Gastrocnemius medialis (tissue), 4 donors: ENCODE data around the gene TAS2R41.

ENCODE experiments used
- POLR2A ChIP-seq, 2 donors: fragments of 450-650 bp; IDR thresholded peaks; one replicate each; pipeline ENCODE4 v1.6.1; 2017; ENCODE audit warnings: antibody characterized with exemption in 2 of 2, mild to moderate bottlenecking in 2 of 2, moderate library complexity in 2 of 2
- TF ChIP-seq, protein P1 (sequence below), 5 experiments: fragments of 450-650 bp in 3 of 5; fragments of 200-600 bp in 2 of 5; sonication (generic) in 2 of 5; IDR thresholded peaks in 4 of 5; conservative IDR thresholded peaks in 1 of 5; 1 replicate in 4 of 5; 2 replicates in 1 of 5; pipeline ENCODE4 v1.5.1; 2016 to 2019; ENCODE audit warnings: antibody characterized with exemption in 5 of 5, mild to moderate bottlenecking in 3 of 5, moderate library complexity in 3 of 5

DNA sequence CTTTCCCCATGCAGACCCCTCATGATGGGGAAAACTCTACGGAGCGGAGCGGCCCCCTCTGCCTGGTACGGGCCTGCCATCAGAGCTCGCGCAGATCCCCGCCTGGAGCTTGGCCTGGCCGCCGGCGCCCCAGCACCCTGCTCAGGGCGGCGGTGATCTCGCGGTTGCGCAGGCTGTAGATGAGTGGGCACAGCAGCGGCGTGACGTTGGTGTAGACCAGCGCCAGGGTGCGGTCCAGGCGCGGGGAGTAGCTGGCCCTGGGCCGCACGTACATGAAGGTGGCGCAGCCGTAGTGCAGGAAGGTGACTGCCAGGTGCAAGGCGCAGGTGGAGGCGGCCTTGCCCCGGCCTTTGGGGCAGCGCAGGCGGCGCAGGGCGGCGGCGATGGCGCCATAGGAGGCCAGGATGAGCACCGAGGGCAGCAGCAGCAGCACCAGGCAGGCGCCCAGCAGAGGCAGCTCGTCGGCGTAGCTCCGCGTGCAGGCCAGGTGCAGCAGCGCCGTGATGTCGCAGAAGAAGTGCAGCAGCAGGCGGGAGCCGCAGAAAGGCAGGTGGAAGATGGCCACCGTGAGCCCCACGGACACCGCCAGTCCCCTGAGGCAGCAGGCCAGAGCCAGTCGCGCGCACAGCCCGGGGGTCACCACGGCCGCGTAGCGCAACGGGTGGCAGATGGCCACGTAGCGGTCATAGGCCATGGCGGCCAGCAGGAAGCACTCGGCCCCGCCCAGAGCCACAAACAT, 33.4 kb downstream of the TAS2R41 start:
- TF ChIP-seq, protein P1, sequence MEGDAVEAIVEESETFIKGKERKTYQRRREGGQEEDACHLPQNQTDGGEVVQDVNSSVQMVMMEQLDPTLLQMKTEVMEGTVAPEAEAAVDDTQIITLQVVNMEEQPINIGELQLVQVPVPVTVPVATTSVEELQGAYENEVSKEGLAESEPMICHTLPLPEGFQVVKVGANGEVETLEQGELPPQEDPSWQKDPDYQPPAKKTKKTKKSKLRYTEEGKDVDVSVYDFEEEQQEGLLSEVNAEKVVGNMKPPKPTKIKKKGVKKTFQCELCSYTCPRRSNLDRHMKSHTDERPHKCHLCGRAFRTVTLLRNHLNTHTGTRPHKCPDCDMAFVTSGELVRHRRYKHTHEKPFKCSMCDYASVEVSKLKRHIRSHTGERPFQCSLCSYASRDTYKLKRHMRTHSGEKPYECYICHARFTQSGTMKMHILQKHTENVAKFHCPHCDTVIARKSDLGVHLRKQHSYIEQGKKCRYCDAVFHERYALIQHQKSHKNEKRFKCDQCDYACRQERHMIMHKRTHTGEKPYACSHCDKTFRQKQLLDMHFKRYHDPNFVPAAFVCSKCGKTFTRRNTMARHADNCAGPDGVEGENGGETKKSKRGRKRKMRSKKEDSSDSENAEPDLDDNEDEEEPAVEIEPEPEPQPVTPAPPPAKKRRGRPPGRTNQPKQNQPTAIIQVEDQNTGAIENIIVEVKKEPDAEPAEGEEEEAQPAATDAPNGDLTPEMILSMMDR (IDR thresholded peaks at IDR 0.05 in 4 of 5, conservative IDR thresholded peaks at IDR 0.05 in 1 of 5), result no peak
- no peak for TF ChIP-seq POLR2A (IDR thresholded peaks at IDR 0.05)
